ENCODE measurements around the gene ARHGAP30.
A peak's percentile ranks its signal among the peaks of the same experiment; 100 is the strongest.
"Not testable (repeated sequence)": the region's sequence is repeated elsewhere in the genome, so short reads cannot be mapped to it uniquely, and the experiment has no call there.

Gene ARHGAP30

DNA sequence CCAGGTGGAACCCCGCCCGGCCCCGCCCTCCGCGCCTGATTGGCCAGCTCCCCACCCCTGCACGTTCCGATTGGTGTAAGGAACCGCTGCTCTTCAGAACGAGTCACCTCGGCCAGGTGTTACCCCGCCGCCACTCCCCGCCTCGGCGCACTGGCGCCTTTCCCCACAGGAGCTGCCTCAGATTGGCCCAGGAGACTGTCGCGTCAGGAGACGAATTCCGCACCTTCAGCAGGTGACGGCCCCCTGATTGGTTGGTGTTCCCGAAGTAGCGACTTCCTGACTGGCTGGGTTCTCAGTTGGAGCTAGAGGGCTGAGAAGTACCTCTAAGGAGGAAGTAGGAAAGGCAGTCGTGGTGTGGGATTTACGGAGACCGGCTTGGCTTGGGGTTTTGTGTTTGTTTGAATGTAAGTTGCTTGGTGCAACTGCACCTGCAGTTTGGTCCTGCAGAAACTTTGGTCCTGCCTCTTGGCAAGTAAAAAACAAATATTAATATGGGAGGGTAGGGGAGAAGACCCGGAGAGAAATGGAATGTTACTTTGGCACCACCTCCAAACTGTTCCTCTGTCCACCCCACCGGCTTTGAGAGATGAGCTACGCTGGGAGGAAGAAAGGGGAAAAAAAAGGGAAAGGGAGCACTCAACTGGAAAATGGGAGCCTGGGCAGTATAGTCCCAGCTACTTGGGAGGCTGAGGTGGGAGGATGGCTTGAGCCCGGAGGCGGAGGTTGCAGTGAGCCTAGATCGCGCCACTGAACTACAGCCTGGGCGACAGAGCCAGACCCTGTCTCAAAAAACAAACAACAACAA is 48.3 kb downstream of the ARHGAP30 start:
- peak overlapping the region; percentile 37; the same call in 1 of the 2 replicates for H3K9ac ChIP-seq
- H4K20me1 ChIP-seq (ENCODE audit: insufficient read depth), result no peaks in the 10 kb centered on the region
- H3K79me2 ChIP-seq (ENCODE audit: insufficient read depth, low read depth), result no peaks in the 10 kb centered on the region
- H3K27ac ChIP-seq, result no peak overlapping the region
- H2AFZ ChIP-seq (ENCODE audit: low read depth), result peak overlapping the region; percentile 88
- TF ChIP-seq, protein P1, sequence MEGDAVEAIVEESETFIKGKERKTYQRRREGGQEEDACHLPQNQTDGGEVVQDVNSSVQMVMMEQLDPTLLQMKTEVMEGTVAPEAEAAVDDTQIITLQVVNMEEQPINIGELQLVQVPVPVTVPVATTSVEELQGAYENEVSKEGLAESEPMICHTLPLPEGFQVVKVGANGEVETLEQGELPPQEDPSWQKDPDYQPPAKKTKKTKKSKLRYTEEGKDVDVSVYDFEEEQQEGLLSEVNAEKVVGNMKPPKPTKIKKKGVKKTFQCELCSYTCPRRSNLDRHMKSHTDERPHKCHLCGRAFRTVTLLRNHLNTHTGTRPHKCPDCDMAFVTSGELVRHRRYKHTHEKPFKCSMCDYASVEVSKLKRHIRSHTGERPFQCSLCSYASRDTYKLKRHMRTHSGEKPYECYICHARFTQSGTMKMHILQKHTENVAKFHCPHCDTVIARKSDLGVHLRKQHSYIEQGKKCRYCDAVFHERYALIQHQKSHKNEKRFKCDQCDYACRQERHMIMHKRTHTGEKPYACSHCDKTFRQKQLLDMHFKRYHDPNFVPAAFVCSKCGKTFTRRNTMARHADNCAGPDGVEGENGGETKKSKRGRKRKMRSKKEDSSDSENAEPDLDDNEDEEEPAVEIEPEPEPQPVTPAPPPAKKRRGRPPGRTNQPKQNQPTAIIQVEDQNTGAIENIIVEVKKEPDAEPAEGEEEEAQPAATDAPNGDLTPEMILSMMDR (conservative IDR thresholded peaks at IDR 0.05; ENCODE audit: low read depth, low read length), result no peak
- H3K27me3 ChIP-seq (ENCODE audit: insufficient read depth, low read depth), result peaks cover 10% of the 10 kb centered on the region; the same call in 1 of the 2 replicates
- peak overlapping the region; percentile 55 for H3K4me2 ChIP-seq
- H3K4me1 ChIP-seq (ENCODE audit: low read depth, poor library complexity, severe bottlenecking), result peaks cover 20% of the 10 kb centered on the region
- peak overlapping the region; percentile 99 for H3K4me3 ChIP-seq (IDR thresholded peaks at IDR 0.05; ENCODE audit: insufficient read depth, low read depth, low read length)
- H3K36me3 ChIP-seq (ENCODE audit: insufficient read depth), result no peaks in the 10 kb centered on the region

- TF ChIP-seq, protein P1 (conservative IDR thresholded peaks at IDR 0.05; ENCODE audit: low read depth, low read length), result peak; percentile 29; the same call in 1 of the 2 replicates
- H3K27ac ChIP-seq, result no peak within 1 kb of the TSS
- peaks cover 10% of the 10 kb centered on the region; the same call in 1 of the 2 replicates for H3K27me3 ChIP-seq (ENCODE audit: insufficient read depth, low read depth)
- peak within 1 kb of the TSS; percentile 88 for H2AFZ ChIP-seq (ENCODE audit: low read depth)
- H3K79me2 ChIP-seq (ENCODE audit: insufficient read depth, low read depth), result no peaks in the 10 kb centered on the region
- peak within 1 kb of the TSS; percentile 37; the same call in 1 of the 2 replicates for H3K9ac ChIP-seq
- H3K36me3 ChIP-seq (ENCODE audit: insufficient read depth), result no peaks in the 10 kb centered on the region
- H3K4me3 ChIP-seq (IDR thresholded peaks at IDR 0.05; ENCODE audit: insufficient read depth, low read depth, low read length), result peak within 1 kb of the TSS; percentile 99
- peaks cover 20% of the 10 kb centered on the region for H3K4me1 ChIP-seq (ENCODE audit: low read depth, poor library complexity, severe bottlenecking)
- H4K20me1 ChIP-seq (ENCODE audit: insufficient read depth), result no peaks in the 10 kb centered on the region
- peak within 1 kb of the TSS; percentile 55 for H3K4me2 ChIP-seq
Measured at GRCh38 chr1:161020509-161021164, 49.1 kb downstream of the ARHGAP30 start, which contains the start of gene F11R. Gene F11R (minus strand): TSS chr1:161021152. CDS start chr1:161021073, 79 bp downstream.

GRCh38 chr1:161019751-161020495 is 49.8 kb downstream of the ARHGAP30 start:
- no peak overlapping the region for H3K27ac ChIP-seq
- no peaks in the 10 kb centered on the region for H4K20me1 ChIP-seq (ENCODE audit: insufficient read depth)
- no peaks in the 10 kb centered on the region for H3K79me2 ChIP-seq (ENCODE audit: insufficient read depth, low read depth)
- TF ChIP-seq, protein P1 (conservative IDR thresholded peaks at IDR 0.05; ENCODE audit: low read depth, low read length), result no peak
- H2AFZ ChIP-seq (ENCODE audit: low read depth), result peak overlapping the region; percentile 88
- peaks cover 10% of the 10 kb centered on the region; the same call in 1 of the 2 replicates for H3K27me3 ChIP-seq (ENCODE audit: insufficient read depth, low read depth)
- peak overlapping the region; percentile 55 for H3K4me2 ChIP-seq
- H3K4me3 ChIP-seq (IDR thresholded peaks at IDR 0.05; ENCODE audit: insufficient read depth, low read depth, low read length), result peak overlapping the region; percentile 99
- H3K4me1 ChIP-seq (ENCODE audit: low read depth, poor library complexity, severe bottlenecking), result peaks cover 20% of the 10 kb centered on the region
- no peaks in the 10 kb centered on the region for H3K36me3 ChIP-seq (ENCODE audit: insufficient read depth)
- peak overlapping the region; percentile 37; the same call in 1 of the 2 replicates for H3K9ac ChIP-seq

DNA sequence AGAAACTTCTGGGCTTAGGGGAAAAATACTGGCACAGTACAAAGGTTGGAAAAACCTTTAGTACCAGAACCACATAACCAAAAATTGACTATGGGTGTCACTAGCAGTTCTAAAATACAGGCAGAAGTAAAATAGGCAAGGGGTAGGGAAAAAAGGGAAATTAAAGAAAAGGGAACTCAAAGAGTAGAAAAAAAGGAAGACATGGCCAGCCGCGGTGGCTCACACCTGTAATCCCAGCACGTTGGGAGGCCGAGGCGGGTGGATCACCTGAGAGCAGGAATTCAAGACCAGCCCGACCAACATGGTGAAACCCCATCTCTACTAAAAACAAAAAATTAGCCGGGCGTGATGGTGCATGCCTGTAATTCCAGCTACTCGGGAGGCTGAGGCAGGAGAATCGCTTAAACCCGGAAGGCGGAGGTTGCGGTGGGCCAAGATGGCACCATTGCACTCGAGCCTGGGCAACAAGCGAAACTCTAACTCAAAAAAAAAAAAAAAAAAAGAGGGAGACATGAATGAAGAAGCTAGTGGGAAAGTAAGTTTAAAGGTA is 50.5 kb downstream of the ARHGAP30 start:
- Histone ChIP-seq H3K4me1 (ENCODE audit: low read depth, poor library complexity, severe bottlenecking) (peaks cover 25% of the 10 kb centered on the region), H3K27me3 (ENCODE audit: insufficient read depth, low read depth) (peaks cover 10% of the 10 kb centered on the region; the same call in 1 of the 2 replicates)
- not testable (repeated sequence) for H3K4me3 ChIP-seq (IDR thresholded peaks at IDR 0.05; ENCODE audit: insufficient read depth, low read depth, low read length); H3K36me3 ChIP-seq (ENCODE audit: insufficient read depth); H3K4me2 ChIP-seq; H3K79me2 ChIP-seq (ENCODE audit: insufficient read depth, low read depth); H3K9ac ChIP-seq; H2AFZ ChIP-seq (ENCODE audit: low read depth); H3K27ac ChIP-seq; H4K20me1 ChIP-seq (ENCODE audit: insufficient read depth)
